ENCODE measurements around the gene ANO9.

GRCh38 chr11:488062-488461 is 46.3 kb upstream of the ANO9 start:
- TF ChIP-seq EP300 (IDR thresholded peaks at IDR 0.05) (no peak), CTCF (IDR thresholded peaks at IDR 0.05) (no peak), POLR2A (IDR thresholded peaks at IDR 0.05) (no peak)
